T-helper 1 cell treated with Interleukin-12 subunit alpha and Interleukin-12 subunit beta and Interleukin-4 antibody, amounts not matched to agents 30 μg/mL and 1 μg/mL, for 36 hours (primary cell): ENCODE measurements around the gene LARP1.
"Not testable (repeated sequence)": the region's sequence is repeated elsewhere in the genome, so short reads cannot be mapped to it uniquely, and the experiment has no call there.

Experiments
- H3K27ac Mint-ChIP-seq: one replicate; pipeline ENCODE4 v1.8.0; 2021; ENCODE audit warnings: mild to moderate bottlenecking, mixed read lengths
- H3K27me3 Mint-ChIP-seq: one replicate; pipeline ENCODE4 v1.8.0; 2021; ENCODE audit warnings: low read depth, mixed read lengths
- H3K36me3 Mint-ChIP-seq: one replicate; pipeline ENCODE4 v1.8.0; 2021; ENCODE audit warnings: low read depth, mixed read lengths
- H3K4me1 Mint-ChIP-seq: one replicate; pipeline ENCODE4 v1.8.0; 2021; ENCODE audit warnings: low read depth, mixed read lengths
- H3K4me3 Mint-ChIP-seq: one replicate; pipeline ENCODE4 v1.8.0; 2021; ENCODE audit warnings: mild to moderate bottlenecking, moderate library complexity, mixed read lengths
- H3K9me3 Mint-ChIP-seq: one replicate; pipeline ENCODE4 v1.8.0; 2021; ENCODE audit warnings: mixed read lengths

Gene LARP1

DNA sequence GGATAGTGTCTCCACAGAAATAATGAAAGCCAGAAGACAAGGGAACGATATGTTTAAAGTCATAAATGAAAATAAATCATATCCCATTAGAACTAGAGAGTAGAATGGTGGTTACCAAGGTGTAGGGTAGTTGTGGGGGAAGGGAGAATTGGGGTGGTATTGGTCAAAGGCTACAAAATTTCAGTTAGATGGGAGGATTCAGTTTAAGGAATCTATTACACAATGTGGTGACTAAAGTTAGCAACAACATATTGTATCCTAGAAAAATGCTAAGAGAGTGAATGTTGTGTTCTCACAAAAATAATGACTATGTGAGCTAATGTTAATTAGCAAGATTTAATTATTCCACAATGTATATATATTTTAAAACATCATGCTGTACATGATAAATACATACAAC, 27.8 kb upstream of the LARP1 start:
- Mint-ChIP-seq H3K27me3 (peaks cover 5% of the 10 kb centered on the region), H3K4me1 (no peaks in the 10 kb centered on the region)

DNA sequence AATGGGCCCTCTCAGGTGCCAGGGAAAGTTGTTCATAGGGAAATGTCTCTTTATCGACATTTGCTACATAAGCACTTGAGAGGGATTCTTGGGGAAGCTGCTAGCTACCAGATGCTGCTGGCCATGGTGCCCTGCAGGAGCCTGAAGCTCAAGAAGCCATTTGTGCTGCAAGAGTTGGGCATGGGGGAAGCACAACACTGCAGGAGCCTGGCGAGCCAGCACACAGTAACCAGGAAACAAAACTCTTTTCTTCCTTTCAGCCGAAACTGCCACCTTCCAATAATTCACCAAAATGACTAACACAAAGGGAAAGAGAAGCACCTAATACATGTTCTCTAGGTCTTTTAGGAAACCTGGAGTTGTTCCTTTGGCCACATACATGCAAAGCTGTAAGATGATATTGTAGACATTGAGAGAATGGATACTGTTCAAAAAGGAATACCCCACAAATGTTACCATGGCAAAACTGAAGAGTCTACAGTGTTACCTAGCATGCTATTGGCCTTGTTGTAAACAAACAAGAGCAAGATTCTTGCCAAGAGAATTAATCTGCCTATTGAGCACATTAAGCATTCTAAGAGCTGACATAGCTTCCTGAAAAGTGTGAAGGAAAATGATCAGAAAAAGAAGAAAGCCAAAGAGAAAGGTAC, 26.1 kb upstream of the LARP1 start:
- H3K4me1 Mint-ChIP-seq = no peaks in the 10 kb centered on the region
- H3K4me3 Mint-ChIP-seq = no peak overlapping the region
- H3K27me3 Mint-ChIP-seq = peaks cover 6% of the 10 kb centered on the region
- H3K27ac Mint-ChIP-seq = no peak overlapping the region
- no peaks in the 10 kb centered on the region for H3K36me3 Mint-ChIP-seq
- no peaks in the 10 kb centered on the region for H3K9me3 Mint-ChIP-seq

More for the DNA sequence above, 27.8 kb upstream of the LARP1 start:
- H3K36me3 Mint-ChIP-seq = no peaks in the 10 kb centered on the region
- H3K4me3 Mint-ChIP-seq = no peak overlapping the region
- H3K27ac Mint-ChIP-seq = no peak overlapping the region
- no peaks in the 10 kb centered on the region for H3K9me3 Mint-ChIP-seq

DNA sequence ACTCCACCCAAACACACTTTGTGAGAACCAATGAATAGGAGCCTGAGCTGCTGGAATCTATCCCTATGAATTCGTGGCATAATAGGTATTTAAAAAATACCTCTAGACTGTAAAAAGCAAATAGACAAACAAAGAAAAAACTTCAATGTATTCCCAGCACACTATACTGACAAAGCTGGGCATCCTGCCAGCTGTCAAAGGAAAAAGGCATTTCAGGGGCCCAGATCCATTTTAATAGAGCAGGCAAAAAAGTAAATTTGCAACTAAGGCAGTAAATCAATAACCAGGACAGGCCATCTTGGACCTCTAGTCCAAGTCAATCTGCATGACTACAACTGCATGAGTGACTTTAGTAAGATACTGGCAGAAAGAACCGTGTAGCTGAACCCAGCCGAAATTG, 25.6 kb upstream of the LARP1 start:
- no peaks in the 10 kb centered on the region for H3K36me3 Mint-ChIP-seq
- H3K27me3 Mint-ChIP-seq = peaks cover 6% of the 10 kb centered on the region
- H3K27ac Mint-ChIP-seq = no peak overlapping the region
- H3K4me1 Mint-ChIP-seq = no peaks in the 10 kb centered on the region
- H3K9me3 Mint-ChIP-seq = no peaks in the 10 kb centered on the region
- H3K4me3 Mint-ChIP-seq = no peak overlapping the region

DNA sequence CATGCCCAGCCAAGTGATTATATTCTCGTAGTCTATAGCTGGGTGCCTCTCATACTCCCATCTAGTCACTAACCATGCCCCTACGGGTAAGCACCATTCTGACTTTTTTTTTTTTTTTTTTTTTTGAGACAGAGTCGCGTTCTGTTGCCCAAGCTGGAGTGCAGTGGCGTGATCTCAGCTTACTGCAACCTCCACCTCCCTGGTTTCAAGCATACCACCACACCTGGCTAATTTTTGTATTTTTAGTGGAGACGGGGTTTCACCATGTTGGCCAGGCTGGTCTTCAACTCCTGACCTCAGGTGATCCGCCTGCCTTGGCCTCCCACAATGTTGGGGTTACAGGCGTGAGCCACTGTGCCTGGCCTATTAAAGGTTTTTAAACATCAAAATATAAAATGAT, 24.4 kb upstream of the LARP1 start:
- not testable (repeated sequence) for H3K27me3 Mint-ChIP-seq, H3K4me1 Mint-ChIP-seq, H3K9me3 Mint-ChIP-seq, H3K4me3 Mint-ChIP-seq, H3K36me3 Mint-ChIP-seq, H3K27ac Mint-ChIP-seq

DNA sequence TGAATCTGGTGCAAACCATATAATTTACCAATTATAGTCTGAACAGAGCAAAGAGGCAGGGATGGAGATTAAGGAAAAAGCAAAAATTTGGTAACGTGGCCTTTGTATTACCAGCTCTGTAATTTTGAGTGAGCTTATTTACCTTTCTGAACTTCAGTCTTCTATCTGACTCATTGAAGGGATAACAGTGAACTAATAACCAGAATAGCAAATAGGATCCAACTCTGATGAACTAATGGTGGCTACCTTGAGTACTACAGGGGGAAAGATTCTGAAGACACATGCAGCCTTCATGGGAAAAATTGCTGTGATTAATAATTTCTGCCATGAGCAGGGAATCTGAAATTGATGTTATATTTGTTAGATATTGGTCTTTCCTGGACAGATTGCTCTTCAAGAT, 23.0 kb upstream of the LARP1 start:
- Mint-ChIP-seq H3K36me3 (no peaks in the 10 kb centered on the region), H3K27me3 (peaks cover 6% of the 10 kb centered on the region), H3K27ac (no peak overlapping the region), H3K4me3 (no peak overlapping the region), H3K4me1 (no peaks in the 10 kb centered on the region), H3K9me3 (no peaks in the 10 kb centered on the region)

DNA sequence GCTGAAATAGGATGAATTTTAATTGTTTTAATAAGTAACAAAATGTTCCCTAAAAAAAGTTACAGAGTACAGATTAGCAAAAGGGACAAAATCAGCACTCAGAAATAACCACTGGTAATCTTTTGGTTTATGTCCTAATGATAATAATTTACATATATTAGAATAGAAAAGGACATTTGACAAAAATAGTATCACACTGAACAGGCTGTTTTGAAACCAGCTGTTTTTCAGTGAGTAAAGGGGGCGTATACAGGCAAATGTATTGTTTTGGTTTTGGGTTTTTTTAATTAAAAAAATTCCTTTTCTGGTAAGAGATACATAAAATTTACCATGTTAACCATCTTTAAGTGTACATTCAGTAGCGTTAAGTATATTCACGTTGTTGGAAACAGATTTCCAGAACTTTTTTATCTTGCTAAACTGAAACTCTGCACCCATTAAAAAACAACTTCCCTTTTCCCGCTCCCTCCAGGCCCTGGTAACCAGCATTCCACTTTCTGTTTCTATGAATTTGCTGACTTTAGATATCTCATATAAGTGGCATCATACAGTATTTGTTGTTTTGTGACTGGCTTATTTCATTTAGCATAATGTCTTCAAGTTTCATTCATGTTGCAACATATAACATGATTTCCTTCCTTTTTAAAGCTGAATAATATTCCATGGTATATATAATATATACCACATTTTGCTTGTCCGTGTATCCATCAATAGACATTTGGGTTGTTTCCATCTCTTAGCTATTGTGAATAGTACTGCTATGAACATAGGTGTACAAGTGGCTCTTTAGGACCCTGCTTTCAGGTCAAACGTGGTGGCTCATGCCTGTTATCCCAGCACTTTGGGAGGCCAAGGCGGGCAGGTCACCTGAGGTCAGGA, 20.6 kb upstream of the LARP1 start:
- no peak overlapping the region for H3K27ac Mint-ChIP-seq
- H3K4me1 Mint-ChIP-seq = no peaks in the 10 kb centered on the region
- no peaks in the 10 kb centered on the region for H3K9me3 Mint-ChIP-seq
- H3K27me3 Mint-ChIP-seq = peaks cover 6% of the 10 kb centered on the region
- H3K36me3 Mint-ChIP-seq = no peaks in the 10 kb centered on the region
- no peak overlapping the region for H3K4me3 Mint-ChIP-seq

DNA sequence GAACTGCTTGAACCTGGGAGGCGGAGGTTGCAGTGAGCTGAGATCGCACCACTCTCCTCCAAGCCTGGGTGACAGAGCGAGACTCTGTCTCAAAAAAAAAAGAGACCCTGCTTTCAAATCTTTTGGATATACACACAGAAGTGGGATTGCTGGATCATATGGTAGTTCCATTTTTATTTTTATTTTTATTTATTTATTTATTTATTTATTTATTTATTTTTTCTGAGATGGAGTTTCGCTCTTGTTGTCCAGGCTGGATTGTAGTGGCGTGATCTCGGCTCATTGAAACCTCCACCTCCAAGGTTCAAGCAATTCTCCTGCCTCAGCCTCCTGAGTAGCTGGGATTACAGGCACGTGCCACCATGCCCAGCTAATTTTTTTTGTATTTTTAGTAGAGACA, 19.8 kb upstream of the LARP1 start:
- H3K4me1 Mint-ChIP-seq, H3K9me3 Mint-ChIP-seq, H3K4me3 Mint-ChIP-seq, H3K27ac Mint-ChIP-seq, H3K27me3 Mint-ChIP-seq, H3K36me3 Mint-ChIP-seq: not testable (repeated sequence)

DNA sequence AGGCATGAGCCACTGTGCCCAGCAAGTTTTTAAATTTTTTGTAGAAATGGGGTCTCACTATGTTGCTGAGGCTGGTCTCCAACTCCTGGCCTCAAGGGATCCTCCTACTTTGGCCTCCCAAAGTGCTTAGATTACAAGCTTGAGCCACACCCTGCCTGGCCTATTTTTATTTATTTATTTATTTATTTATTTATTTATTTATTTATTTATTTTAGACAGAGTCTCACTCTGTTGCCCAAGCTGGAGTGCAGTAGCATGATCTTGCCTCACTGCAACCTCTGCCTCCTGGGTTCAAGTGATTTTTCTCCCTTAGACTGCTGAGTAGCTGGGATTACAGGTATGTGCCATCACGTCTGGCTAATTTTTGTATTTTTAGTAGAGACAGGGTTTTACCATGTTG, 18.8 kb upstream of the LARP1 start:
- not testable (repeated sequence) for H3K27me3 Mint-ChIP-seq, H3K9me3 Mint-ChIP-seq, H3K27ac Mint-ChIP-seq, H3K4me3 Mint-ChIP-seq, H3K36me3 Mint-ChIP-seq, H3K4me1 Mint-ChIP-seq

DNA sequence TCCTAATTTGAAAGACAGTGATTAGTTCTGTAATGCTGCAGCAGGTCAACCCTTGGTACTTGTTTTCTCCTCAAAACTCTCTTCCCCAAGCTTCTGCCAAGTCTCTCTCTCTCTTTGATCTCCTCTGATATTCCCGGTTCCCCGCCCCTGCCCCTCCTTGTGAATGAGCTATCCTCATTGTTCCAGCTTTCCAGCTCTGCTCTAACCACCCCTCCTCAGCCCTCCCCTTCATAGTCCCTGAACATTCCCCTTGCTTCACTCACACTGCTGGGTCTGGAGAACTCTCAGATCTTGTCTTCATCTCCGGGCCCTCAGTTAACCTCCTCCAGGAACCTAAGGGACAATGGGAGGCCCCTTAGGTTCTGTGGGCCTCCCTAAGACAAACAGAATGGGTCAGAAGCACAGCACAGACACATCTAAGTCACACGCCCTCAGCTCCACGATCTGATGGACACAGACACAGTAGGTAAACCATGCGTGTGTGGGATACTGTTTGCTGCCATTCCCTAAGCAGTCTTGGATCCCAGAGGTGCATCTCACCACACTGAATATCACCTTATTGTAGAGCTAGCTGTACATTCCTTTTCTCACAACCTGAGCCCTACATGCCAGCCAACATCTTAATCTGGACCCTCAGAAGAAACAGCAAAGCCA, 17.4 kb upstream of the LARP1 start:
- Mint-ChIP-seq H3K36me3 (no peaks in the 10 kb centered on the region), H3K27me3 (no peaks in the 10 kb centered on the region), H3K27ac (no peak overlapping the region), H3K4me1 (no peaks in the 10 kb centered on the region), H3K4me3 (no peak overlapping the region), H3K9me3 (no peaks in the 10 kb centered on the region)

DNA sequence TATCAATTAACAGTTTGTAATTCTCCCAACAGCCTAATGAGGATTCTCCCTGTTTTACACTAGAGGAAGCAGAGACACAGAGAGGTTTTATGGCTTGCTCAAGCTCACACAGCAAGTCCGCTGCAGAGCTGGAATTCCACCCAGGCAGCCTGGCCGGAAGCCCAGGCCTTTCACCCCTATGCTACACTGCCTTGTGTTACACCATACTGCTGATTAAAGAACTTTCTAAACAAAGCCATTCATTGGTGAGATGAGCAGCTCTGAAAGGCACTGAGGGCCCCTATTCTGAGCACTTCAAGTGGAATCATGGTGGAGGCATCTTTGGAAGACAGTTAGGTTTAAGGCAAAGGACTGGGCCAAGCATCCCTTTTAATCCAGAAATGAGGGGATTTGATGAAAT, 14.7 kb upstream of the LARP1 start:
- H3K9me3 Mint-ChIP-seq = no peaks in the 10 kb centered on the region
- H3K27me3 Mint-ChIP-seq = no peaks in the 10 kb centered on the region
- H3K36me3 Mint-ChIP-seq = no peaks in the 10 kb centered on the region
- H3K27ac Mint-ChIP-seq = no peak overlapping the region
- H3K4me3 Mint-ChIP-seq = no peak overlapping the region
- H3K4me1 Mint-ChIP-seq = no peaks in the 10 kb centered on the region

DNA sequence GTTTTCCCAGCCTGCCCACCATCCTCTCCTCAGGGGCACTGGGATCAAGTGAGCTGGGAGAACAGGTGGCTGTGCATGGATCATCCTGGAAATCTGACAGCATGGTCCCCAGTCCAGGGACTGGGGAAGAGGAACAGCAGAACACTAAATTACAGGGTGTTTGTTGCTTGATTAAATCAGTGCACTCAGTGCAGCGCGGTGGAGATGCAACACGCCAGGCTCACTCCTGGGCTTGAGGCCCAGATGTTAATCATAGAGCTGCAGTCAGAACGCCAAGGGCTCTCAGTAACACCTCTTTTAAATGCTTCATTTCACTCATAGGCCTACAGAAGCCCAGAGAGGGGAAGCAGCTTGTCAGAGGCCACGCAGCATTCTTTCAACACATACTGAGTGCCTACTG, 14.2 kb upstream of the LARP1 start:
- Mint-ChIP-seq H3K27ac (peak overlapping the region; percentile 6), H3K36me3 (no peaks in the 10 kb centered on the region), H3K4me3 (no peak overlapping the region), H3K4me1 (no peaks in the 10 kb centered on the region), H3K27me3 (no peaks in the 10 kb centered on the region), H3K9me3 (no peaks in the 10 kb centered on the region)

DNA sequence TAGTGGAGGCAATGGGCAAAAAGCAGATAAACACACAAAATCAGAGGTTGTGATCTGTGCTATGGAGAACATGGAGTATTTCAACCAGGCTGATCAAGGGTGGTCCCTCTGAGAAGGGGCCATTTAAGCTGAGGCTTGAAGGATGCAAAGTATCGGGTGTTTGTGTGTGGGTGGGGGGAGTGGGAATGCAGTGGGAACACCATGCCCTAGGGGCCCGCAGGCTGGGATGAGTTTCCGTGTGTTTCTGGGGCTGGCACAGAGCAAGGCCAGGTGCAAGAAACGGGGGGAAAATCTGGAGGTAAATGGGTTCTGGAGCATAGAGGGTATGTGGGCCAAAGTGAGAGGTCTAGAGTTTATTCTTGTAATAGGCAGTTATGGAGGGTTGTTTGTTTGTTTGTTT, 13.8 kb upstream of the LARP1 start:
- Mint-ChIP-seq H3K27me3 (no peaks in the 10 kb centered on the region), H3K36me3 (no peaks in the 10 kb centered on the region), H3K27ac (no peak overlapping the region), H3K4me3 (no peak overlapping the region), H3K4me1 (no peaks in the 10 kb centered on the region), H3K9me3 (no peaks in the 10 kb centered on the region)

DNA sequence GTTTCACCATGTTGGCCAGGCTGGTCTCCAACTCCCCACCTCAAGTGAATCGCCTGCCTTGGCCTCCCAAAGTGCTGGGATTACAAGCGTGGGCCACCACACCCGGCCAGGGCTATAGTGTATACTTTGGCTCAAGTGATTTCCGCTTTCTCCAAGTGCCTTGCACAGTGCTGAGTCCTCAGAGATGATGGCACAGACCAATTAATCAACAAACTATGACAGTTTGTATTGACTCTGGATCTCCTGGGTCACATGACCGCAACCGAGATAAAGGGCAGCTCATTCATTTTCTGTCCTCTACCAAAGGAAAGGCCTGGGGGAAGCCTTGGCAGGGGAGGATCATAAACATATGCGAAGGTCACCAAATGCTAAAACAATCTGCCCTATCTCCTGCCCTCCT, 11.4 kb upstream of the LARP1 start:
- Mint-ChIP-seq H3K36me3 (no peaks in the 10 kb centered on the region), H3K27me3 (no peaks in the 10 kb centered on the region), H3K4me1 (no peaks in the 10 kb centered on the region), H3K9me3 (no peaks in the 10 kb centered on the region), H3K4me3 (no peak overlapping the region), H3K27ac (no peak overlapping the region)

DNA sequence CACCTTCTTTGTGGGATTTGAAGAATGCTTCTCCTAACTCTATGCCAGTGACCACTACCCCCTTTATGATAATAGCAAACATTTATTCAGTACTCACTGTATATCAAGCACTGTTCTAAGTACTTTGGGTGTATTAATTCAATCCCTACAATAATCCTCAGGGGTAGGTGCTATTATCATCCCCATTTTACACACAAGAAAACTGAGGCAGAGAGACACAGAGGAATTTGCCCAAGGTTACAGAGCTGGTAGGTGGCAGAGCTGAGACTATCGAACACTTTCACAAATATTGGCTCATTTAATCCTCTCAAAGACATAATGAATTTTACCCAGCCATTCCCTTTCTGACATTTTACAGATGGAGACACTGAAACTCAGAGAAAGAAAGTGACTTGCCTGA, 9.8 kb upstream of the LARP1 start:
- H3K4me1 Mint-ChIP-seq = no peaks in the 10 kb centered on the region
- no peaks in the 10 kb centered on the region for H3K27me3 Mint-ChIP-seq
- H3K9me3 Mint-ChIP-seq = no peaks in the 10 kb centered on the region
- no peak overlapping the region for H3K27ac Mint-ChIP-seq
- H3K4me3 Mint-ChIP-seq = no peak overlapping the region
- H3K36me3 Mint-ChIP-seq = no peaks in the 10 kb centered on the region

DNA sequence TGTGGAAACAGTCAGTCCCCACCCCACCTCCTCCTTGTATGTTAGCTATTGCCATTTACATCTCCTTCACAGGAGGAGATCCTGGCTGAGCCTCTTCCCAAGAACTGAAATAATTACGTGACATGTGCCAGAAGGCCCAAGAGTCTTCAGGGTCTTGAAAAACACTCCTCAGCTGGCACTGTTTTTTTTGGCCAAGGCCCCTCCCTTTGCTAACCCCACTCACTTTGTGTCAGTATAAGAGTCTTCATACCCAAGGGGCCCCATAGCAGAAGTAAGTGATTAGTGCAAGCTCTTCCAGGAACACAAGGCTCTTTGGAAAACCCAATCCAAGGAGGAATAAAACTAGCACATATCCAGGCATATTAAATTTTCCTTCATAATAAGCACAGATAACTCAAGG, 5.7 kb upstream of the LARP1 start:
- H3K4me3 Mint-ChIP-seq = no peak overlapping the region
- no peaks in the 10 kb centered on the region for H3K9me3 Mint-ChIP-seq
- peaks cover 12% of the 10 kb centered on the region for H3K4me1 Mint-ChIP-seq

More for the DNA sequence above, 5.7 kb upstream of the LARP1 start:
- Mint-ChIP-seq H3K36me3 (no peaks in the 10 kb centered on the region), H3K27me3 (no peaks in the 10 kb centered on the region), H3K27ac (no peak overlapping the region)
